ENCODE results near the gene CPLX3.

CPLX3 gene

DNA sequence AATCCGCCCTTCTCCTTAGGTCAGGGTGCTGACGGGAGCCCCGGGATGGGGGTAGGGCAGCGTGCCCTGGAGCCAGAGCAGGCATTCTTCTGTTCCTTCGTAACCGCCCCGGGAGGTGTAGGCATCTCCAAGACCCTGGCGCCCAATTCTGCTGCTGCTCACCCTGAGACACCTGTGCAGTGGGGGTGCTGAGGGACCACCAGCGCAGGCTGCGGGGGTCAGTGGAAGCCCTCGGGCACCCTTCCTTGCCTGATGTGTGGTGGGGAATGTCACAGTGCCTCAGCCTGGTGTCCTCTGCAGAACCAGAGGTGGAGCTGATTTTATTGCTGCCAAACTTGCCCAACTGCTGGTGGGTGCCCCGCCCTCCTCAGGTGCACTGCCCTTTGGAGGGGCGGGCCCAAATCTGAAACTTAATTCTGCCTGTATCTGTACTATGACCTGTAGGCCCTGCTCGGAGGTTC, 37.2 kb upstream of the CPLX3 start:
- DNase-seq (ENCODE audit: low read depth), result no peak
- peak overlapping the region; percentile 62 for H3K4me3 ChIP-seq (ENCODE audit: low read depth, low read length)
- TF ChIP-seq, protein P1, sequence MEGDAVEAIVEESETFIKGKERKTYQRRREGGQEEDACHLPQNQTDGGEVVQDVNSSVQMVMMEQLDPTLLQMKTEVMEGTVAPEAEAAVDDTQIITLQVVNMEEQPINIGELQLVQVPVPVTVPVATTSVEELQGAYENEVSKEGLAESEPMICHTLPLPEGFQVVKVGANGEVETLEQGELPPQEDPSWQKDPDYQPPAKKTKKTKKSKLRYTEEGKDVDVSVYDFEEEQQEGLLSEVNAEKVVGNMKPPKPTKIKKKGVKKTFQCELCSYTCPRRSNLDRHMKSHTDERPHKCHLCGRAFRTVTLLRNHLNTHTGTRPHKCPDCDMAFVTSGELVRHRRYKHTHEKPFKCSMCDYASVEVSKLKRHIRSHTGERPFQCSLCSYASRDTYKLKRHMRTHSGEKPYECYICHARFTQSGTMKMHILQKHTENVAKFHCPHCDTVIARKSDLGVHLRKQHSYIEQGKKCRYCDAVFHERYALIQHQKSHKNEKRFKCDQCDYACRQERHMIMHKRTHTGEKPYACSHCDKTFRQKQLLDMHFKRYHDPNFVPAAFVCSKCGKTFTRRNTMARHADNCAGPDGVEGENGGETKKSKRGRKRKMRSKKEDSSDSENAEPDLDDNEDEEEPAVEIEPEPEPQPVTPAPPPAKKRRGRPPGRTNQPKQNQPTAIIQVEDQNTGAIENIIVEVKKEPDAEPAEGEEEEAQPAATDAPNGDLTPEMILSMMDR (IDR thresholded peaks at IDR 0.05; ENCODE audit: low read depth, low read length, missing control alignments), result no peak

DNA sequence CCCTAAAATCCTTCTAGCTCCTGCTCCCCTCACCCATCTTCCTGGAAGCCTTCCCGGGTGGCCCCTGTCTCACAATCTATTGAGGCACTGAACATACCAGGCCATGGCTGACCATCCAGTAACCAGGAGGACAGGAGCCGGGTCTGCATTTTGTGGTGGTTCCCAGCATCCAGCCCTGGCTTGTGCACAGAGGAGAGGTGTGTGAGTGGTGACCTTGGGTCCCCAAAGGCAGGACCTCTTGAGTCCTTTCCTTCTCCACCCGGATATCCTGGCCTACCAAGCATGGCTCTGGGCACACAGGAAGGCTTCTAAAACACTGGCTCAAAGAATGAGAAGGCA, 36.7 kb upstream of the CPLX3 start:
- TF ChIP-seq, protein P1 (IDR thresholded peaks at IDR 0.05; ENCODE audit: low read depth, low read length, missing control alignments), result no peak
- DNase-seq (ENCODE audit: low read depth), result no peak
- peak overlapping the region; percentile 62 for H3K4me3 ChIP-seq (ENCODE audit: low read depth, low read length)

DNA sequence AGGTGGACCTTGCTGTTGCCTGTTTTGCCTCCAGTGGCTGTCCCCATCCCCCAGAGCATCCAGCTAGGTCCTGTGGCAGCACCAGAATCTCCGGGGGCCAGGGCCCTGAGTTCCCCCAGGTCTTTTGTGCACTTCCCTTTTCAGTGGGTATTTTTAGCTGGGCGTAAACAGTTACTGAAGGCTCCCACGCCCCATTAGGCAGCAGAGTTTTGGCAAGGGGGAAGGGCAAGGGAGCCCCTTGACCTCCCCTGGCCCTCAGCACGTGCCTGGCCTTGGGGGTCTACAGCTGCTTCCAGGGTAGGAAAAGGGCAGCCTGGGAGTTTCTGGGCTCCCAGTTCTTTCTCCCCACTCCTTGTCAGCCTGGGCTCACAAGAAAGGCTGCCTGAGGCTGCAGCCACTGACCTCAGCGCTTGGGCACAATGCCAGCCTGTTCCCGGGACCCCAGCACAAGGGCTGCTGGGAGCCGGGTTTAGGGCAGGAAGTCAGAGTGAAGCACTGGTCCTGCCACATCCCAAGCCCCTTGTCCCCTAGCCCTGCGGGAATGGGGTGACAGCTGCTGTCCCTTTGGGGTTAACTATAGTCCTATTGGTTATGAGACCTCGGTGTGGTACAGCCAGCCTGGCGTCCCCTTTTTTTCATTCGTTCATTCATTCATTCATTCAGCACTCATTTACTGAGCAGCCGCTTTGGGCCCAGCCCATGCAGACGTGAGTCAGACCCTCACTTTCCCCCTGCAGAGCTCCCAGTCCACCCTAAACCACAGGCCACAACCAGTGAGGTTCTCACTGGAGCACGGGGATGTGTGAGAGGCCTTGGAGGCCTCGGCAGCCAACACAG, 36.1 kb upstream of the CPLX3 start:
- TF ChIP-seq, protein P1 (IDR thresholded peaks at IDR 0.05; ENCODE audit: low read depth, low read length, missing control alignments), result no peak
- peak; percentile 75 for DNase-seq (ENCODE audit: low read depth)
- peak overlapping the region; percentile 62 for H3K4me3 ChIP-seq (ENCODE audit: low read depth, low read length)

- DNase-seq (ENCODE audit: low read depth), result no peak
- TF ChIP-seq, protein P1 (IDR thresholded peaks at IDR 0.05; ENCODE audit: low read depth, low read length, missing control alignments), result no peak
- H3K4me3 ChIP-seq (ENCODE audit: low read depth, low read length), result peak overlapping the region; percentile 62; the same call in 1 of the 2 replicates
These were observed 35.4 kb upstream of the CPLX3 start for GRCh38 chr15:74791007-74791406.

GRCh38 chr15:74791667-74792066, 34.8 kb upstream of the CPLX3 start:
- H3K4me3 ChIP-seq (ENCODE audit: low read depth, low read length), result peak overlapping the region; percentile 1; the same call in 1 of the 2 replicates
- TF ChIP-seq, protein P1 (IDR thresholded peaks at IDR 0.05; ENCODE audit: low read depth, low read length, missing control alignments), result no peak

DNA sequence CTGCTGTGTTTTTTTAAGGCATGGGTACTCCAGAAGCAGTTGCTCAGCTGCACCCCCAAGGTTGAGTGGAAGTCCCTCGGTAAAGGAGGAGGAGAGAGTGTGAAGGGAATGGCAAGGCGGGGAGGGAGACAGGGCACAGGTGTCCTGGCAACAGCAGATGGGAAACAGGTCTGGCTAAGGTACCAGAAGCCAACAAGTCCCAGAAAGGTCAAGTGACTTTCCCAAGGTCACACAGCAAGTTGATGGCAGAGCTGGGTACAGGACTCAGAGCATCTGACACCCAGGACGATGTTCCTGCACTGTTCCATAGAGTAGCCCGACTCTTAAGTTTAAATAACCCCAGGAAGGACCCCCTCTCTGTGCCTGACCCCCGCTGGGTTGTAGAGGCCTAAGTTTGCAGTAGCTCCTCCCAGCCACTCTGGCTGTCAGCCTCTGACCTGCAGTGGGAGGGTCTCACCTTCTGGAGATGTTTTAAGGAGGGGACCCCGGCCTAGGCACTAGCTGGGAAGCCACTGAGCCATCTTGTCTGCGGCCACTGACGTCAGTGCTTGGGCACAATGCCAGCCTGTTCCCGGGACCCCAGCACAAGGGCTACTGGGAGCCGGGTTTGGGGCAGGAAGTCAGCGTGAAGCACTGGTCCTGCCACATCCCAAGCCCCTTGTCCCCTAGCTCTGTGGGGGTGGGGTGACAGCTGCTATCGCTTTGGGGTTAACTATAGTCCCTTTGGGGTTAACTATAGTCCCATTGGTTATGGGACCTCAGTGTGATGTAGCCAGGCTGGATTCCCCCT, 34.0 kb upstream of the CPLX3 start:
- DNase-seq (ENCODE audit: low read depth), result no peak
- peak overlapping the region; percentile 8; the same call in 1 of the 2 replicates for H3K4me3 ChIP-seq (ENCODE audit: low read depth, low read length)
- TF ChIP-seq, protein P1 (IDR thresholded peaks at IDR 0.05; ENCODE audit: low read depth, low read length, missing control alignments), result no peak

More at GRCh38 chr15:74791667-74792066, 34.8 kb upstream of the CPLX3 start:
- no peak for DNase-seq (ENCODE audit: low read depth)
